A549 (cell line): ENCODE results near the gene TBXA2R. TPM values are rescaled to one million over a fixed set of nuclear protein-coding genes. Genes with fewer than 3 reads are reported as not detected.

Source experiments
- ATAC-seq, 2 experiments: fragments of 200-7000 bp in 1 of 2; fragments of >200 bp in 1 of 2; cut with Nextera tagmentation in 1 of 2; cut with Tn5 transposase in 1 of 2; 3 replicates each; pipeline versions ENCODE4 v1.8.0 to v1.9.1; 2018 to 2020; ENCODE audit warnings: mild to moderate bottlenecking in 1 of 2, moderate library complexity in 1 of 2
- CTCF ChIA-PET: fragments of 300-600 bp; sonication (Branson Sonifier 250); formaldehyde crosslinking; extraction: SDS; loops from one replicate; lab custom pipeline; 2021; ENCODE audit warnings: antibody characterized with exemption, inconsistent platforms; lab: Yijun Ruan, JAX
- POLR2A ChIA-PET: fragments of 350-600 bp; formaldehyde crosslinking; extraction: SDS; loops from one replicate; lab custom pipeline; 2021; ENCODE audit warnings: antibody characterized with exemption, inconsistent platforms; lab: Yijun Ruan, JAX
- DNase-seq, 2 experiments: peaks; one replicate each; pipeline versions ENCODE4 v3.0.0 to v3.0.0-alpha.2; 2011 to 2016; ENCODE audit warnings: low read depth in 1 of 2, low spot score in 1 of 2
- FAIRE-seq: peaks from 2 replicates; lab custom pipeline; 2011; peaks lifted over from hg19 to GRCh38; lab: Jason Lieb, UNC
- H3K27ac ChIP-seq, 2 experiments: fragments of >200 bp; sonication (Bioruptor Twin); formaldehyde crosslinking; 3 replicates each; pipeline ENCODE4 v1.5.1; 2016 to 2017
- H3K4me1 ChIP-seq: fragments of >200 bp; sonication (Bioruptor Twin); formaldehyde crosslinking; 3 replicates; pipeline ENCODE4 v1.6.1; 2016
- H3K4me2 ChIP-seq: fragments of >200 bp; sonication (Bioruptor Twin); formaldehyde crosslinking; 3 replicates; pipeline ENCODE4 v1.6.1; 2016
- H3K4me3 ChIP-seq: fragments of >200 bp; sonication (Bioruptor Twin); formaldehyde crosslinking; 3 replicates; pipeline ENCODE4 v1.5.1; 2016
- H3K9me3 ChIP-seq: fragments of >200 bp; sonication (Bioruptor Twin); formaldehyde crosslinking; 3 replicates; pipeline ENCODE4 v1.6.1; 2016
- ATOH8 ChIP-seq: fragments of 250-450 bp; sonication (Bioruptor Pico); IDR thresholded peaks from 2 replicates; pipeline ENCODE4 v1.5.0; 2020; ENCODE audit warnings: low read depth, mild to moderate bottlenecking, moderate library complexity
- CBX2 ChIP-seq: fragments of 200-600 bp; sonication (generic); IDR thresholded peaks from 2 replicates; pipeline ENCODE4 v1.6.1; 2016; ENCODE audit warnings: low read depth, mild to moderate bottlenecking, borderline replicate concordance
- CHD2 ChIP-seq: fragments of 150-350 bp; IDR thresholded peaks from 2 replicates; pipeline ENCODE4 v1.6.1; 2014; ENCODE audit warnings: low read length; ENCODE audit not compliant: partially characterized antibody
- CHD4 ChIP-seq: fragments of 200-600 bp; sonication (generic); IDR thresholded peaks from 2 replicates; pipeline ENCODE4 v1.6.1; 2016; ENCODE audit warnings: antibody characterized with exemption, mild to moderate bottlenecking, borderline replicate concordance
- EHMT2 ChIP-seq: fragments of 200-600 bp; sonication (generic); IDR thresholded peaks from 2 replicates; pipeline ENCODE4 v1.6.1; 2016; ENCODE audit warnings: antibody characterized with exemption, low read depth, mild to moderate bottlenecking, moderate library complexity
- EP300 ChIP-seq, 2 experiments: fragments of >200 bp; sonication (Bioruptor Twin); formaldehyde crosslinking; IDR thresholded peaks; 2 replicates in 1 of 2; 3 replicates in 1 of 2; pipeline ENCODE4 v1.6.1; 2016 to 2017
- FOXS1 ChIP-seq: fragments of 250-450 bp; sonication (Bioruptor Pico); IDR thresholded peaks from 2 replicates; pipeline ENCODE4 v1.5.0; 2020; ENCODE audit warnings: mild to moderate bottlenecking, moderate library complexity
- GATA3 ChIP-seq: IDR thresholded peaks from 2 replicates; pipeline ENCODE4 v1.6.1; 2012; ENCODE audit warnings: borderline replicate concordance
- HEYL ChIP-seq: fragments of 250-450 bp; sonication (Bioruptor Pico); IDR thresholded peaks from 2 replicates; pipeline ENCODE4 v1.8.0; 2021; ENCODE audit warnings: mild to moderate bottlenecking, moderate library complexity
- HOXA7 ChIP-seq: fragments of 250-450 bp; sonication (Bioruptor Pico); IDR thresholded peaks from 2 replicates; pipeline ENCODE4 v1.5.0; 2020; ENCODE audit warnings: mild to moderate bottlenecking, moderate library complexity
- HOXB13 ChIP-seq: fragments of 250-450 bp; sonication (Bioruptor Pico); IDR thresholded peaks from 2 replicates; pipeline ENCODE4 v1.5.0; 2020; ENCODE audit warnings: low read depth, mild to moderate bottlenecking, moderate library complexity
- JUN ChIP-seq, 2 experiments: fragments of >200 bp; sonication (Bioruptor Twin); formaldehyde crosslinking; IDR thresholded peaks; 2 replicates in 1 of 2; 3 replicates in 1 of 2; pipeline ENCODE4 v1.6.1; 2016 to 2017
- KDM1A ChIP-seq: fragments of 200-600 bp; sonication (generic); IDR thresholded peaks from 2 replicates; pipeline ENCODE4 v1.6.1; 2016; ENCODE audit warnings: low read depth, mild to moderate bottlenecking
- KDM5A ChIP-seq: fragments of 200-600 bp; sonication (generic); IDR thresholded peaks from 2 replicates; pipeline ENCODE4 v1.6.1; 2016; ENCODE audit warnings: antibody characterized with exemption, mild to moderate bottlenecking
- MAZ ChIP-seq: fragments of 150-350 bp; IDR thresholded peaks from 2 replicates; pipeline ENCODE4 v1.6.1; 2014; ENCODE audit warnings: antibody characterized with exemption, low read depth, low read length, borderline replicate concordance
- PHF8 ChIP-seq: fragments of 200-600 bp; sonication (generic); IDR thresholded peaks from 2 replicates; pipeline ENCODE4 v1.6.1; 2016; ENCODE audit warnings: low read depth, mild to moderate bottlenecking, antibody characterized with exemption, moderate library complexity, borderline replicate concordance
- POLR2A ChIP-seq: IDR thresholded peaks from 2 replicates; pipeline ENCODE4 v1.6.1; 2012; ENCODE audit warnings: mild to moderate bottlenecking, low read length
- POLR2AphosphoS2 ChIP-seq: conservative IDR thresholded peaks from 2 replicates; pipeline ENCODE4 v1.6.1; 2012; ENCODE audit warnings: low read length, improper control_type of control experiment, inconsistent platforms
- REST ChIP-seq: fragments of 200-600 bp; sonication (generic); IDR thresholded peaks from 2 replicates; pipeline ENCODE4 v1.6.1; 2016; ENCODE audit warnings: antibody characterized with exemption, mild to moderate bottlenecking, moderate library complexity
- RNF2 ChIP-seq: fragments of 200-600 bp; sonication (generic); IDR thresholded peaks from 2 replicates; pipeline ENCODE4 v1.6.1; 2016; ENCODE audit warnings: low read depth, mild to moderate bottlenecking, antibody characterized with exemption, moderate library complexity, borderline replicate concordance
- TFCP2L1 ChIP-seq: fragments of 250-450 bp; sonication (Bioruptor Pico); IDR thresholded peaks from 2 replicates; pipeline ENCODE4 v1.5.0; 2021; ENCODE audit warnings: mild to moderate bottlenecking
- TP53 ChIP-seq: fragments of 250-450 bp; sonication (Bioruptor Pico); IDR thresholded peaks from 2 replicates; pipeline ENCODE4 v1.5.0; 2021; ENCODE audit warnings: mild to moderate bottlenecking, moderate library complexity
- ZFP36 ChIP-seq: fragments of 450-650 bp; IDR thresholded peaks from 2 replicates; pipeline ENCODE4 v1.6.1; 2014; ENCODE audit warnings: borderline replicate concordance; ENCODE audit not compliant: partially characterized antibody
- ZNF302 ChIP-seq: fragments of 250-450 bp; sonication (Bioruptor Pico); IDR thresholded peaks from 2 replicates; pipeline ENCODE4 v1.9.0; 2021; ENCODE audit warnings: inconsistent platforms, mild to moderate bottlenecking, moderate library complexity
- ZSCAN20 ChIP-seq: fragments of 250-450 bp; sonication (Bioruptor Pico); IDR thresholded peaks from 2 replicates; pipeline ENCODE4 v1.8.0; 2022; ENCODE audit warnings: mild to moderate bottlenecking, moderate library complexity
- WGBS: methylation state at CpG from one replicate; pipeline ENCODE4 v1.1.6; 2017; ENCODE audit errors: missing lambda C conversion rate; 5-methylcytosine and 5-hydroxymethylcytosine counted together
- polyA plus RNA-seq, 4 experiments: library from polyadenylated mRNA; depleted of rRNA in 3 of 4; stranded (reverse); fragments of >200 nt; fragmentation: RNase III in 1 of 4; extraction: RNeasy Plus Mini Kit Qiagen cat#74134 plus additional on column Dnase treatment in 1 of 4; gene quantifications; 2 replicates in 3 of 4; 3 replicates in 1 of 4; pipeline ENCODE4 v1.2.3, GENCODE V29; 2011 to 2017
- TF ChIP-seq, protein P1 (sequence below): IDR thresholded peaks from 2 replicates; pipeline ENCODE4 v1.6.1; 2012
- TF ChIP-seq, protein P2 (sequence below): fragments of >200 bp; sonication (Bioruptor Twin); formaldehyde crosslinking; IDR thresholded peaks from 3 replicates; pipeline ENCODE4 v1.6.1; 2016

Gene TBXA2R
- polyA plus RNA-seq, 2 of the 4 experiments (the other 2 are of a cell fraction): 0.13 to 0.49 TPM

DNA sequence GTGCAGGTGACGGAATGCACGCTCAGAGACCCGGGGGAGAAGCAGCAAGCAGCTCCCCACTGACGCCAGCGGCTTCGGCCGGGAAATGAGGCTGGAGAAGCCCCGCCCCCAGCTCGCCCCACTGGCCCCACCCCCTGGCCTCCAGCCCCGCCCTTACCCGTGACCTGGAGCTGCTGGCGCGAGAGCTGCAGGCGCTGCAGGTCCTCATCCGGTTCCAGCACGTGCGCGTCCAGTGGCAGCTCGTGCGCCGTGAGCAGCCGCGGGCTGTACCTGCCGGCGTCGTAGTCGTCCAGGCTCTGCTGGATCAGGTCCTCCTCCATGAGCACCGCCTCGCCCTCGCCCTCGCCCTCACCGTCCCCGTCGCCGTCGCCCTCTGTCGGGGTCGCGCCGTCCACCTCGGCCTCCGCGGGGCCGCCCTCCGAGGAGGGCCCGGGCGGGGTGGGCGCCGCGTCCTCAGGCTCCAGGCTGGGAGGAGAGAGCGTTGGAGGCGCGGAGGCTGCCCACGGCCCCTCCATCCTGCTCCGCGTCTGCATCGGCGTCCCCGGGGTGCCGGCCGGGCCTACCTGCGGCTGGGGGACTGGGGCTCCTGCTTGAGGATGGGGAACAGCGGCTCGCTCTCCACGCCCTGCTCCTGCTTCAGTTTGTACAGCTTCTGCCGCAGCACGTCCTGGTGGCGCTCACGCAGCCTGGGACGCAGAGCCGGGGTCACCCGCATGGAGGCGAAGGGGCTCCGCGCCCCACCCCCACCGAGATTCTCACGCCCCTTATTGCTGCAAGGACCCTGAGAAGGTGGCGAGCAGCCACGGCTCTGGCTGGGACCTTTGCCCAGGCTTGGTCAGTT, 6.4 kb upstream of the TBXA2R start:
- no peak overlapping the region for H3K4me3 ChIP-seq
- FAIRE-seq: no peak
- H3K9me3 ChIP-seq: no peaks in the 10 kb centered on the region
- ATAC-seq: no peak
- DNase-seq: no peak
- POLR2A ChIA-PET: no interaction called here
- 94% methylated on average over 36 of the region's 79 CpGs for WGBS
- TF ChIP-seq POLR2A (no peak), EHMT2 (no peak), ATOH8 (CRISPR knock-in tag) (no peak), TFCP2L1 (CRISPR knock-in tag) (no peak), RNF2 (no peak), CHD2 (no peak), ZFP36 (no peak), ZSCAN20 (CRISPR knock-in tag) (no peak), REST (no peak), MAZ (no peak), CBX2 (no peak), HEYL (no peak), JUN (IDR thresholded peaks at IDR 0.05) (no peak), GATA3 (no peak), PHF8 (no peak), POLR2AphosphoS2 (no peak), HOXB13 (CRISPR knock-in tag) (no peak), KDM5A (no peak)
- TF ChIP-seq, protein P1, sequence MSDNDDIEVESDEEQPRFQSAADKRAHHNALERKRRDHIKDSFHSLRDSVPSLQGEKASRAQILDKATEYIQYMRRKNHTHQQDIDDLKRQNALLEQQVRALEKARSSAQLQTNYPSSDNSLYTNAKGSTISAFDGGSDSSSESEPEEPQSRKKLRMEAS: no peak
- TF ChIP-seq, protein P2, sequence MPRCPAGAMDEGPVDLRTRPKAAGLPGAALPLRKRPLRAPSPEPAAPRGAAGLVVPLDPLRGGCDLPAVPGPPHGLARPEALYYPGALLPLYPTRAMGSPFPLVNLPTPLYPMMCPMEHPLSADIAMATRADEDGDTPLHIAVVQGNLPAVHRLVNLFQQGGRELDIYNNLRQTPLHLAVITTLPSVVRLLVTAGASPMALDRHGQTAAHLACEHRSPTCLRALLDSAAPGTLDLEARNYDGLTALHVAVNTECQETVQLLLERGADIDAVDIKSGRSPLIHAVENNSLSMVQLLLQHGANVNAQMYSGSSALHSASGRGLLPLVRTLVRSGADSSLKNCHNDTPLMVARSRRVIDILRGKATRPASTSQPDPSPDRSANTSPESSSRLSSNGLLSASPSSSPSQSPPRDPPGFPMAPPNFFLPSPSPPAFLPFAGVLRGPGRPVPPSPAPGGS: no peak
- TF ChIP-seq, all 56 proteins: peak for 0
- CTCF ChIA-PET: interaction anchor here (1.3 kb wide), 1 partner anchor 308 kb away, joined by 3 read pairs; no protein-coding TSS in a partner anchor
- H3K4me1 ChIP-seq: no peaks in the 10 kb centered on the region
- H3K4me2 ChIP-seq: no peak overlapping the region
- no peak overlapping the region for H3K27ac ChIP-seq

DNA sequence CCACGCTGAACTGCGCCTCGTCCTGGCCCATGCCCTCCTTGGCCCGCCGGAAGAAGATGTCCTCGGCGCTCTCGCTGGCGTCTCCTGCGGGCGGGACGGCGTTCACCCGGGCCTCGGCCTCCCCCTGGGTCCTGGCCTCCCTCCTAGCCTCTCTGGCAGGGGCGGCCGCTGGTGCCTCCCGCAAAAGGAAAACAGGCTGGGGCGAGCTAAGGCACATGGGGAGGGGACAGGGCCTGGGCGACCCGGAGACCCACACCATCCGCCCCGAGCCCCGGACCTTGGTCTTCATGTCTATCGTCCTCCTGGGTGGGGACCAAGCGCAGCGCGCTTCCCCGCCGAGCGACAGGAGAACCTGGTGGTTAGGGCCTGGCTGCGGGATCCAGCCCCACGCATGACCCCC, 5.7 kb upstream of the TBXA2R start:
- peaks cover 5% of the 10 kb centered on the region for H3K4me1 ChIP-seq
- ATAC-seq (no peak), FAIRE-seq (no peak)

More for the DNA sequence above, 5.7 kb upstream of the TBXA2R start:
- Histone ChIP-seq H3K9me3 (no peaks in the 10 kb centered on the region), H3K27ac (no peak overlapping the region), H3K4me2 (no peak overlapping the region), H3K4me3 (no peak overlapping the region)
- CTCF ChIA-PET: interaction anchor here (1.5 kb wide), 1 partner anchor 10 kb away, joined by 4 read pairs; no protein-coding TSS in a partner anchor
- no peak for TF ChIP-seq EP300 (IDR thresholded peaks at IDR 0.05)
- TF ChIP-seq CHD4: no peak
- TF ChIP-seq KDM1A: no peak
- no peak for TF ChIP-seq HOXA7 (CRISPR knock-in tag)
- no peak for TF ChIP-seq TP53 (CRISPR knock-in tag)
- no peak for TF ChIP-seq GATA3
- no peak for TF ChIP-seq FOXS1
- TF ChIP-seq ZNF302 (CRISPR knock-in tag): no peak
- TF ChIP-seq, all 56 proteins: peak for 0
- DNase-seq: no peak
- POLR2A ChIA-PET: no interaction called here
- 87% methylated on average over 6 of the region's 33 CpGs for WGBS
